ENCODE data around the gene AWAT2. TPM values are rescaled to one million over a fixed set of nuclear protein-coding genes. Genes with fewer than 3 reads are reported as not detected.

AWAT2 gene, protein sequence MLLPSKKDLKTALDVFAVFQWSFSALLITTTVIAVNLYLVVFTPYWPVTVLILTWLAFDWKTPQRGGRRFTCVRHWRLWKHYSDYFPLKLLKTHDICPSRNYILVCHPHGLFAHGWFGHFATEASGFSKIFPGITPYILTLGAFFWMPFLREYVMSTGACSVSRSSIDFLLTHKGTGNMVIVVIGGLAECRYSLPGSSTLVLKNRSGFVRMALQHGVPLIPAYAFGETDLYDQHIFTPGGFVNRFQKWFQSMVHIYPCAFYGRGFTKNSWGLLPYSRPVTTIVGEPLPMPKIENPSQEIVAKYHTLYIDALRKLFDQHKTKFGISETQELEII
- total RNA-seq: not detected

DNA sequence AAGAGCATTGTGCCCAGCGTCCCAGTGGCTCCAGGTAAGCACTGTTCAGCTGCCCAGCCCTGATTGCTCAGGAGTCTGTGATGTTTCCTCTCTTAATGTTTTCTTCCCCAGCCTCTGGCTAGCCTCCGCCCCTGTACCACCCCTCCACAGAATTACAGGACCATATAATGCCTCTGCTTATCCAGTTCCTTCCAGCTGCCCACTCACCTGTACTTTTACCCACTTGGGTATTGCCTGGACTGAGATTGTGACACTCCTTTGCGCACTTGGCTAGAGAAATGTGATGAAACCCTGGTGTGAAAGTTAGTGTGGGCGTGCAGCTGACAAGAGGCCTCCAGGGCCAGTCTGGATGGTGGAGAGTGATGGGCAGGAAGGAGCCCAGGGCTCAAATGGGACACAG is at the start of gene AWAT2:
AWAT2 (minus strand) TSS at position 14 of the 400 bp plus-strand sequence; CDS start at position 8, 6 bp downstream.
- H3K9me3 ChIP-seq (ENCODE audit: low read depth, low read length): no peaks in the 10 kb centered on the region
- H3K4me1 ChIP-seq (ENCODE audit: insufficient read depth, low read length): no peaks in the 10 kb centered on the region
- H3K27me3 ChIP-seq (ENCODE audit: insufficient read depth, low read length): no peaks in the 10 kb centered on the region
- no peak within 1 kb of the TSS for H3K4me3 ChIP-seq (ENCODE audit: low read length)

DNA sequence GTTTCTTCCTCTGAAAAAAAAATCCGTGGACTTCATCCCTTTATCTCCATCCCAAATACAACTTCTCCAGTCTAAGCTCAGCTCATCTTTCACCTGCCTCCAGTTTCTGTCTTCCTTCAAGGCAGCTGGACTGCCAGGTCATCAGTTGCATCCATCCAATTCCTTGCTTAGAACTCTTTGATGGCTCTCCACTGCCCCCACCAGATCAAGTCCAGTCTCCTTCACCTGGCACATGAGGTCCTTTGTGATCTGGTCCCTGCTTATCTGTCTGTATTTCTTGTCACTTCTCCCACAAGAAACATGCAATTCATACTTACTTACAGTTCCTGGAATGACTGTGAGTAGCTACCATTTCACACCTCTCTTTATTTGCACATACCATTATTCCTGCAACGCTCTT is 46.3 kb upstream of the AWAT2 start:
- no peaks in the 10 kb centered on the region for H3K4me1 ChIP-seq (ENCODE audit: insufficient read depth, low read length)
- no peaks in the 10 kb centered on the region for H3K9me3 ChIP-seq (ENCODE audit: low read depth, low read length)
- H3K27me3 ChIP-seq (ENCODE audit: insufficient read depth, low read length): no peaks in the 10 kb centered on the region
- no peak overlapping the region for H3K4me3 ChIP-seq (ENCODE audit: low read length)

DNA sequence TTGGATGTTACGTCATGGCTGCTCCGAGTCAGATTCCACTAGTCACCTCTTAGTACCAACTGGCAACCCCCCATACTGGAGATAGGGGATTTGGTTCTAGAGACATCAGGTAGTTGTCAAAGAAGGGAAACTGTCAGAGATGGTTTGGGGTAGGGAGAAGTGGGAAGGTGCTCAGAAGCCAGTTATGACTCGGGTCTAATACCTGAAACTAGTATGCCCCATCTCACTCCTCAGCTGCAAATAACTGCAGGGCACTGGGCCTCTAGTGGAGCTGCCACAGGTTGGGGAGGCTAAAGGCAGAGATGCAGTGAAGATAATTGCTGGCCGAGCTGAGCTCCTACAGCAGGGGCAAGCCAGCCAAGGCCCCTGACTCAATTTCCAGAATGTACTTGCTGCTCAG is 42.5 kb upstream of the AWAT2 start:
- Histone ChIP-seq H3K4me1 (ENCODE audit: insufficient read depth, low read length) (no peaks in the 10 kb centered on the region), H3K4me3 (ENCODE audit: low read length) (no peak overlapping the region), H3K9me3 (ENCODE audit: low read depth, low read length) (no peaks in the 10 kb centered on the region), H3K27me3 (ENCODE audit: insufficient read depth, low read length) (no peaks in the 10 kb centered on the region)

DNA sequence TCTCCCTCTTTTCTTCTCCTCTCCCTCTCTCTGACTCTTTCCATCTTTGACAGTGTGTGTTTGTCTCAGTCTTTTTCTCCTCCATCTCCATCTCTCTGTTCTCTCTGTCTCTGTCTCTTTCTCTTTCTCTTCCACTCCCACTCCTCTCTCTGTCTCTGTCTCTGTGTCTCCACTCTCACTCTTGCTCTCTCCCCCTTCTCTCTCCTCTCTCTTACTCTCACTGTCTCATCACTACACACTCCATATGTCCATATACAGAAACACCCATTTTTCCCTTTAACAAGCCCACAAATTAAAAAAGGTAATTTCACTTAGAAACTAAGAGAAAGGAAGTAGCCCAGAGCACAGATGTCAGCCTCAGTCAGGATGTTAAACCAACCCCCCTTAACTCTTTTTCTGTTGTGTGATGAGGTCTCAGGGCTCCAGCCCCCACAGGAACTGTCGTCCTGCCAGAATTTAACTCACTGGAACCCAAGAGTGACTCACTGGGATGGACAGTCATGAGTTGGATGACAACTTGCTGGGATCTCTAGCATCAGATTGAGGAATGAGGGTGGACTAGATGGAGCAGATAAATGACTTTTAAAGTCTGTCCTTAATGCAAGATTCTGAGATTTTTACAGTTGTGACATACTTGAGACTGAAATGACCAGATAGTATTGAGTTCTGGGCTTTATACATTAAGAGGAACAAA is 40.0 kb upstream of the AWAT2 start:
- H3K27me3 ChIP-seq (ENCODE audit: insufficient read depth, low read length): no peaks in the 10 kb centered on the region
- no peak overlapping the region for H3K4me3 ChIP-seq (ENCODE audit: low read length)
- no peaks in the 10 kb centered on the region for H3K4me1 ChIP-seq (ENCODE audit: insufficient read depth, low read length)
- H3K9me3 ChIP-seq (ENCODE audit: low read depth, low read length): no peaks in the 10 kb centered on the region

DNA sequence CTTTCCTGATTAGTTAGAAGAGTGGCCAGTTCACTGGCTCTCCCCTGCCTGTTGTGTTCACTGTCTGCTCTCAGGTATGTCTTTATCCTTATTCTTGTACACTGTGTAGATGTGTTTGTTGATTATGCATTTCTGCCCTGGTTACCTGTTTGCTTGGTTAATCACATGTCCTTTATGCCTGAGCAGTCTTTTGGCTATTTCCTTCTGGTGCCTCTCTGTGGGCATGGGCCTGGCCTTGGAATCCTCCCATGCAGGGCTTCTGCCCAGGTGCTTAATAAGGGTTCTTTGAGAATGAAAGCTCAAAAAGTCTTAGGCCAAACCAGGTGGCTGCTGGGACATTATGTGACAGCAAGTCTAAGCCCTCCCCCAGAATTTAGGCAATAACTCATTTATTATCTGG is 39.0 kb upstream of the AWAT2 start:
- Histone ChIP-seq H3K4me3 (ENCODE audit: low read length) (no peak overlapping the region), H3K9me3 (ENCODE audit: low read depth, low read length) (no peaks in the 10 kb centered on the region), H3K4me1 (ENCODE audit: insufficient read depth, low read length) (no peaks in the 10 kb centered on the region), H3K27me3 (ENCODE audit: insufficient read depth, low read length) (no peaks in the 10 kb centered on the region)

DNA sequence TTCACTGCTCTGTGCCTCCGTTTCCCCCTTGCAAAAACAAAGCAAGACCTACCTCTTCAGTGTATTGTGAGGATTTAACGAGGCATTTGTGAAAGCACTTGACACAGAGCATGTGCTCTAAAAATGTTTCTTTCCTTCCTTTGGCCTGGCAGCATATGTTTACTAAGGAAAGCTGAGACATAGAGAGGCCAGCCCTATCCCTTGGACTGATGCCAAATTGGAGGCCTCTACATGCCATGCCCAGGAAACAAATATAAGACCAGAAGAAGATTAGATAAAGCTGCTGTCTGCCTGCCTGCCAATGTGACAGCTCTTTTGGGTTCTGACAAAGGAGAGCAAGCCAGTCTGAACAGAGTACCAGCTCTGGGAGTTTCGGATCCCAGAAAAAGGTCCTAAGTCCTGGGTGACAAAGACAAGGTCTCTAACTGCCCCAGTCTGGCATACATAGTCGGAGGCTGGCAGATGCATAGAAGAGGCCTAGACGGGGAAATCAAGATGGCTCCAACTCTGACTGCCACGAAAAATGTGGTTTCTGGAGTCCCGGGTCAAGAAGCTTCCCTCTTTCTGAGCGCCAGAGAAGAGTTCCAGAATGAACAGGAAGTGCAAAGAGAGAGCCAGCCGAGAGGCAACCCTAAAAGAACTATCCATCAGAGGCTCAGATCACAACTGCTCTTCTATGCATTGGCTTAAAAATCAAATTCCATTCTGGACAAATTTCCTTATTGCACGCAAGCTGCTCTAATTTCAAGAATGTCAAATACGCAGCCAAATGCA is 38.3 kb upstream of the AWAT2 start:
- Histone ChIP-seq H3K4me1 (ENCODE audit: insufficient read depth, low read length) (no peaks in the 10 kb centered on the region), H3K27me3 (ENCODE audit: insufficient read depth, low read length) (no peaks in the 10 kb centered on the region), H3K4me3 (ENCODE audit: low read length) (no peak overlapping the region), H3K9me3 (ENCODE audit: low read depth, low read length) (no peaks in the 10 kb centered on the region)

DNA sequence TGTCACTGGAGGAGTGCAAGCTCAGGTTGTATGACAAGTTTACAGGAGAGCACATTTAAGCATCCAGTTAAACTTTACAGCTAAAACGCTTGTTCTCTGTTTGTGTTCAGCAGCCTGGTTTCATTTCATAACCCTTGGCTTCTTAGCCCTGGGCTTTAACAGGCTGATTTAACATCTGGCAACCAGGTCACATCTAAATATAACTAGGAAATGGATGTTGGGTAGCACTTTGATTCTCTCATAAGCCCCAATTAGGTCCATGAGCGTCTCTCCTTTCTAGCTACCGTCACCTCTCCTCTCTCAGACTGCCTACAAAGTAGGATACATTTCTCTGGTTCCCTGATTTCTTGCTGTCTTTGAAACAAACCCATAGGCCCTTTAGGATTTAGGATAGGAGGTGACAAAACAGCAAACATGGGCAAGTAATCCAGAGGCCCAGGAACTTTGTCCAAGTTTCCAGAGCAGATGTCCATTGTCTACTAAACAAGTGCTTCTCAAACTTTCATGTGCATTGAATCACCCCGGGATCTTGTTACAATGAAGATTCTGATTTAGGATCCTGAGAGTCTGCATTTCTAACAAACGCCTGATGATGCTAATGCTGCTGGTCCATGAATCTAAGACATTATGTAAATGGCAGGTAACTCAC is 35.0 kb upstream of the AWAT2 start:
- no peaks in the 10 kb centered on the region for H3K9me3 ChIP-seq (ENCODE audit: low read depth, low read length)
- no peaks in the 10 kb centered on the region for H3K27me3 ChIP-seq (ENCODE audit: insufficient read depth, low read length)
- H3K4me1 ChIP-seq (ENCODE audit: insufficient read depth, low read length): no peaks in the 10 kb centered on the region
- no peak overlapping the region for H3K4me3 ChIP-seq (ENCODE audit: low read length)

DNA sequence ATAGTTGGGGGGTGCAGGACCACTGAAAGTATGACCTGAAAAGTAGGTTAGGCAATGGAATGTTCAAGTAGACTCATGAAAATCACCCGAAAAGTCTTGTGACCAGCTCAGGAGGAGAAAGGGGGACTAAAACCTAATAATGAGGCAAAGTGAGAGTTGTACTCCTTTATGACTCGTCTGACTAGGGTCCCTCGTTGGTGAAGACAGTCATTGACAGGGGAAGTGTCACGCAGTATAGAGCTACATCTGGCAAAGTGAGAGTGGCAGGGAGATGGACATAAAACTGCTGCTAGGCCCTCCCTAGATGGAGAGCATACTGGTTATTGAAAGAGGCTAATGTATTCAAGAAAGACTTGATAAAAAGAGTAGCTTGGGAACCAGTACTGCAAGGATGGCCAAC is 33.0 kb upstream of the AWAT2 start:
- no peaks in the 10 kb centered on the region for H3K27me3 ChIP-seq (ENCODE audit: insufficient read depth, low read length)
- no peaks in the 10 kb centered on the region for H3K9me3 ChIP-seq (ENCODE audit: low read depth, low read length)
- H3K4me1 ChIP-seq (ENCODE audit: insufficient read depth, low read length): no peaks in the 10 kb centered on the region
- no peak overlapping the region for H3K4me3 ChIP-seq (ENCODE audit: low read length)

DNA sequence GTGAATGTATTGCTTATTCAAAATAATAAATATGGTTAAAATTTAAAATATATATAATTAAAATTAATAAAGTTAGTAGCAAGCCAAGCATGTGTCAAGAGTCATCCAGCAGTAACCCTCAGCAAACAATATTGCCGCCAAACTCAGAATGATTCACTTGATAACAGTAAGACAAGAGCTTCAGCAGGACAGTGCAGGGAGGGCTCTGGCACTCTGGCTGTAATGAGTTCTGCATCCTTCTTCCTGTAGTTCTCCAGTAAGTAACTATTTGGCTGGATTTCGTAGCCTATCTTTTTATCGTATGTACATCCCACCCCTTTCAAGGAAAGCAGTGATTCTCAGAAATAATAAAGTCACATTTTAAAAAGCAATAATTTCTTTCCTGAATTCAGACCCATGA is 30.1 kb upstream of the AWAT2 start:
- Histone ChIP-seq H3K9me3 (ENCODE audit: low read depth, low read length) (no peaks in the 10 kb centered on the region), H3K4me3 (ENCODE audit: low read length) (no peak overlapping the region), H3K4me1 (ENCODE audit: insufficient read depth, low read length) (no peaks in the 10 kb centered on the region), H3K27me3 (ENCODE audit: insufficient read depth, low read length) (no peaks in the 10 kb centered on the region)

DNA sequence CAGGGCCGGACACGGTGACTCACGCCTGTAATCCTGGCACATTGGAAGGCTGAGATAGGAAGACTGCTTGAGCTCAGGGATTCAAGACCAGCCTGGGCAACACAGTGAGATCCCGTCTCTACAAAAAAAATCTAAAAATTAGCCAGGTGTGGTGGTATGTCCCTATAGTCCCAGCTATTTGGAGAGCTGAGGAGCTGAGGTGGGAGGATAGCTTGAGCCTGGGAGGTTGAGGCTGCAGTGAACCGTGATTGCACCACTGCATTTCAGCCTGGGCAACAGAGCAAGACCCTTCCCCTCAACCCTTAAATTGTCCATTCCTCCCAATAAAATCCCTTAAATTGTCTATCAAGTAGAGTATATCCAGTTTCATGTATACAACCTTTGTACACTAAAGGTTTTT is 29.6 kb upstream of the AWAT2 start:
- Histone ChIP-seq H3K4me1 (ENCODE audit: insufficient read depth, low read length) (no peaks in the 10 kb centered on the region), H3K27me3 (ENCODE audit: insufficient read depth, low read length) (no peaks in the 10 kb centered on the region), H3K9me3 (ENCODE audit: low read depth, low read length) (no peaks in the 10 kb centered on the region), H3K4me3 (ENCODE audit: low read length) (no peak overlapping the region)

DNA sequence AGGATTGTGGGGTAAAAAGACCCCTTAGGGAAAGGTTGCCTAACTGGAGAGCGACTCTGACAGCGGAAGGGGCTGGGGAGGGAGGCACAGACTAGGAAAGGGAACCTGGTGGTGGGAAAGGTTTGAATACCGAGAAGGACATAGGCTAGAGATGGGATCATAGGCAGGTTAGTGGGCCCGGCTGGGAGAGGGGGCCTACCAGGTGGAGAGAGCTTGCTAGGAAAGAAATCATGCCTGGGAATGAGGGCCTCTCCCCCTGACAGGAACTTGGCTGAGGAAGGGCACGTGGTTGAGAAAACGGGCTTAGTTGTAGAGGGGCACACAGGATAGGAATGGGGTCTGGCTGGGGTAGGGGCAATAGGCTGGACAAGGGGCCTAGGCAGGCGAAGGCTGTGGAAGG is 16.9 kb upstream of the AWAT2 start:
- Histone ChIP-seq H3K4me1 (ENCODE audit: insufficient read depth, low read length) (no peaks in the 10 kb centered on the region), H3K4me3 (ENCODE audit: low read length) (no peak overlapping the region), H3K27me3 (ENCODE audit: insufficient read depth, low read length) (no peaks in the 10 kb centered on the region), H3K9me3 (ENCODE audit: low read depth, low read length) (no peaks in the 10 kb centered on the region)

DNA sequence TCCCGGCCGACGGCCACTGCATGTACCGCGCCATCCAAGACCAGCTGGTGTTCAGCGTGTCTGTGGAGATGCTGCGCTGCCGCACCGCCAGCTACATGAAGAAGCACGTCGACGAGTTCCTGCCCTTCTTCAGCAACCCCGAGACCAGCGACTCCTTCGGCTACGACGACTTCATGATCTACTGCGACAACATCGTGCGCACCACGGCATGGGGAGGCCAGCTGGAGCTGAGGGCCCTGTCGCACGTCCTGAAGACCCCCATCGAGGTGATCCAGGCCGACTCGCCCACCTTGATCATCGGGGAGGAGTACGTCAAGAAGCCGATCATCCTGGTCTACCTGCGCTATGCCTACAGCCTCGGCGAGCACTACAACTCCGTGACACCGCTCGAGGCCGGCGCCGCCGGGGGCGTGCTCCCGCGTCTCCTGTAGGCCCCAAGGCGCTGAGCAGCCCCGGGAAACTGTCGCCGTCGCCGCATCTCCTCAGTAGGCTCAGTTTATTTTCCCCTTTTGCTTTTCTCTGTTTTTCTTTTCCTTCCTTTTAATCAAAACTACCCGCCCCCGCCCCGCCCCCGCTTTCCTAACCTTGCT is 13.3 kb upstream of the AWAT2 start:
- H3K4me1 ChIP-seq (ENCODE audit: insufficient read depth, low read length): no peaks in the 10 kb centered on the region
- no peaks in the 10 kb centered on the region for H3K9me3 ChIP-seq (ENCODE audit: low read depth, low read length)
- no peaks in the 10 kb centered on the region for H3K27me3 ChIP-seq (ENCODE audit: insufficient read depth, low read length)
- H3K4me3 ChIP-seq (ENCODE audit: low read length): no peak overlapping the region

DNA sequence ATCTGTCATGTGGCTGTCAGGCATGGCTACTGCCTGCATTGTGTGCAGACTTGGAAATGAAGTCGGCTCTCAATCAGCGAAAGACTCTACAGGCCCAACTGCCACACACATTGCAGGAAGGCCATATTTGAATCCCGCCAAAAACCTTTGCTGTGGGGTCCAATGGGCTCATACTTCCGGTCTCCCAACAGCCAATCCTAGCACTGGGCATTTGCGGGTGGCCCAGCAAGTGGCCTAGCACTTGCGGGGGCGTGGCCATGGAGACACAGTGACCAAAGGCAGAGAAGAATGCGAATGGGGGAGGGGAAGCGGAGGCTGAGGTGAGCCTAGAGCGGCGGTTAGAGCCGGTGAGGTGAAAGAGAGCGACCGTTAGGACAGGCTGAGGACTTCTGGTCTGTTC is 12.3 kb upstream of the AWAT2 start, which contains the start of gene OTUD6A:
OTUD6A (plus strand) TSS at position 382 of the 400 bp plus-strand sequence. CDS start 68 bp downstream, outside the sequence.
- H3K27me3 ChIP-seq (ENCODE audit: insufficient read depth, low read length): no peaks in the 10 kb centered on the region
- no peaks in the 10 kb centered on the region for H3K4me1 ChIP-seq (ENCODE audit: insufficient read depth, low read length)
- no peak within 1 kb of the TSS for H3K4me3 ChIP-seq (ENCODE audit: low read length)
- no peaks in the 10 kb centered on the region for H3K9me3 ChIP-seq (ENCODE audit: low read depth, low read length)

DNA sequence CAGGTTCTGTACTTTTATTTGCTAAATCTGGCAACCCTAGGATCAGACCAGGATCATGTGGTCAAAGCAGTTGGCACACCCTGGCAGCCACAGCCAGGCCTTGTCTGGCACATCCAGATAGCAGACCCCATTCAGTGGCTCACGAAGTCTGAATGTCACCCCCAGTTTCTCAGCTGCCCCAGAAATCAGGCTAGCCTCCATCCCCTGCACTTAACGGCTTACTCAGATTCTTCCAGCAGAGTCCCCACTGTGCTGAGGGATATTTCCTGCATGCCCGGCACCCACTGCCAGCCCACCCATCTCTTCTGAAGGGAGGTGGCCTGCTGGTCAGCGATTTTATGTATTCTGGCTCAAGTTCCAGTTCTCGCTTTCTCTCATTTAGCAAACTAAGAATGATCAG is 4.7 kb upstream of the AWAT2 start:
- no peaks in the 10 kb centered on the region for H3K9me3 ChIP-seq (ENCODE audit: low read depth, low read length)
- no peaks in the 10 kb centered on the region for H3K27me3 ChIP-seq (ENCODE audit: insufficient read depth, low read length)
- H3K4me1 ChIP-seq (ENCODE audit: insufficient read depth, low read length): no peaks in the 10 kb centered on the region
- no peak overlapping the region for H3K4me3 ChIP-seq (ENCODE audit: low read length)

Measured in mononuclear cell (primary cell).